ENCODE measurements around the gene ESYT3.
"Not testable (repeated sequence)": the region's sequence is repeated elsewhere in the genome, so short reads cannot be mapped to it uniquely, and the experiment has no call there.

The ESYT3 gene

DNA sequence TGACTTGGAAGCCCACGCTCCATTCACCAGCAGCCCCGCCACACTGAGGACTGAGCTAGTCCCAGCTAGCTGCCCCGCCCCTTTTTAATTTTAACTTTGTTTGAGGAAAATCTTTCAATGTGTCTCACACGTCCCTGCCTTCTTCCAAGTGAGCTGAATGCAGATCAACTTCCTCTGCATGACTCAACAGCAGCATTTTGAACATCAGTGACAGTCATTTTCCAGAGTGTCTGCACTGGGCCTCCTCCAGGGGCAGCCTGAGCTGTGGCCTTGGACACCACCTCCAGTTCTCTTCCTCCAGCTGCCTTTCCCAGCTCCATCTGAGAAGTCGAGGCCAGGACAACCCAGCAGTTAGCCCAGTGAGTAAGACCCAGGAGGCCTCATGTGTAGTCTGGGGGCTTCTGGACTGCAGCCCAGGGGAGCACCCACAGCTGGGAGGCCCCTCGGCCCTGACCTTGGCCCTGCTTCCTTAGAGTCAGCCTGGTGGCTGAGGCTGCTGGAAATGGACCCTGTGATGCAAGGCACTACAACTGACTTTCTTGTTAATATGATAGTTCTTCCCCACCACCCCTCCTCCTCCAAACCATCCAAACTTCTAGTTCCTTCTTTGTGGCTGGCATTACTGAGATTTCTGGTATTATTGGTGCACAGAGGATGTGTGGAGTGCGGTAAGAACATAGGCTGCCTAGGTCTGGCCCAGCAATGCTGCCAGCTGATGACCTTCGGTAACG lies 21.4 kb upstream of the ESYT3 start:
- no peak for DNase-seq

GRCh38 chr3:138416236-138416635 lies 18.2 kb upstream of the ESYT3 start:
- not testable (repeated sequence) for DNase-seq

- peak; percentile 68 for DNase-seq
Measured at GRCh38 chr3:138417559-138417982, 16.8 kb upstream of the ESYT3 start.

DNA sequence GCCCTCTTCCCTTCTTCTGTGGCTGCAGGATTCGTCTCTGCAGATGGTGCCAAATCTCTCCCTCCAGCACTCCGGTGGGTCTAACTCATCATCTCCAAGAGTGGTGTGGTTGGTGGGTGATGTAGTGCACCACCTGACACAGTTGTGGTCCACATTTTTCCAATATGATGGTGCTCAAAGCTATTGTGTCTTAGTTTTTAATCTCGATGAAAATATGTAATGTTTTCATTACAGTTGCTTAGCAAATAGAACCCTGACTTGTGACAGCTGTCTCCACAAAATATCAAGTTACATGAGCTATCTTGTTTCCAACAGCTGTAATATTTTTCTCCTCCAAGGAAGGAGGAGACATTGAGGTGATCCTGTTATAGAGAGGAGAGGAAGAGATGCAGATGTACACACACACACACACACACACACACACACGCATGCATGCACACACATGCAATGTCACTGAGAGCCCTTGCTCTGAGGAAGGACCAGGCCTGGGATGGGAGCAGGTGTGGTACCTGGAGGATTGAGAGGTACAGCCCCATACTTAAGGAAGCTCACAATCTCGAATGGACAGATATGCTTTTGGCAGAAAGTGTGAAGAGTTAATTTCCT lies 15.7 kb upstream of the ESYT3 start:
- no peak for DNase-seq

- no peak for DNase-seq
Measured at GRCh38 chr3:138423316-138423715, 11.1 kb upstream of the ESYT3 start.

GRCh38 chr3:138424323-138424722 lies 10.1 kb upstream of the ESYT3 start:
- no peak for DNase-seq

- DNase-seq = no peak
Measured at GRCh38 chr3:138426211-138426610, 8.2 kb upstream of the ESYT3 start.

DNA sequence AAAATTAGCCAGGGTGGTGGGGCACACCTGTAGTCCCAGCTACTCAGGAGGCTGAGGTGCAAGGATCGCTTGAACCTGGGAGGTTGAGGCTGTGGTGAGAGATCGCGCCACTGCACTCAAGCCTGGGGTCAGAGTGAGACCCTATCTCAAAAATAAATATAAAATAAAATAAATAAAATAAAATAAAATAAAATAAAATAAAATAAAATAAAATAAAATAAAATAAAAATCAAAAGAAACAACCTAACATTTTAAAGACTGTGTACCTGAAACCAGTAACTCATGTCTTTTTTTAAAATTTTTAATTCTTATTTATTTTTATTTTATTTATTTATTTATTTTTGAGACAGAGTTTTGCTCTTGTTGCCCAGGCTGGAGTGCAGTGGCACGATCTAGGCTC lies 7.7 kb upstream of the ESYT3 start:
- DNase-seq = not testable (repeated sequence)

DNA sequence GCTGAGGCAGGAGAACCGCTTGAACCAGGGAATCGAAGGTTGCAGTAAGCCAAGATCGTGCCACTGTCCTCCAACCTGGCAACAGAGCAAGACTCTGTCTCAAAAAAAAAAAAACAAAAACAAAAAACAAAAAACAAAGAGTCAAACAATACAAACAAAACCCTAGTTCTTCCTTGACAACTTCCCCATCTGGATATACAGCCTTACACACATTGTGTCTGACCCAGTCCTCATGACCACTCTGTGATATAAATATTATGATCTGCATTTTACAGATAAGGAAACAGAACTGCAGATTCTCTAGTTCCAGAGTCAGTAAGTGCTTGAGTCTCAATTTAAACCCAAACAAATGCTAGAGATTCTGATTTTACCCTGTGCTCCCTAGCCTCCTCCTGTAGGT lies 4.8 kb upstream of the ESYT3 start:
- no peak for DNase-seq

DNA sequence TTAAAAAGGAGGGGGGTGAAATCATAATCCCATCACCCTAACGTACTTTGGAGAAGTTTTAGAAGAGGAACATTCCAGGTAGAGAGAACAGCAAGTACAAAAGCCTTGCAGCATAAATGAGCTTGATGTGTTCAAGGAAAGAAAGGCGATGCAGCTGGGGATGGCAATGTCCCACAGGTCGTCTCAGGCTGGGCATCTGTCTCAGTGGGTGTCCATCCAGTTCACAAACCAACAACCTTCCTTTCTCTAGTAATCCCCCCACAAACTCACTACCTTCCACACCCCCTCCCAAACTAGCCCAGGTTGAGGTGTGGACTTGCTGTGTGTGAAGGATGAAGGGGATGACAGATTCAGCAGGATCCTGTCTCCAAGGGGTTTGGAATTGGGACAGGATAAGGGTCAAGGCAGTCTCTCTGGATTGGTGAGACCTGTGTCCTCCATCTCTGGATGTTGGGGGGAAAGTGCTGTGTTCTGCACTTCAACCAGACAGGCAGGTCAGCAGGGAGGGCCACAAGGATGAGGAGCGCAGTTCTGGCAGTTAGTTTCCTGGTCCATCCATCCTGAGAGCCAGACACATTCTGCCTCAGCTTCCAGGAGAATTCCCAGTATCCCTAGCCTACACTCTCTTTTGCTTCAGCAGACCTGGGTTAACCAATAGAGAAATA lies 1.7 kb upstream of the ESYT3 start:
- DNase-seq = no peak

DNA sequence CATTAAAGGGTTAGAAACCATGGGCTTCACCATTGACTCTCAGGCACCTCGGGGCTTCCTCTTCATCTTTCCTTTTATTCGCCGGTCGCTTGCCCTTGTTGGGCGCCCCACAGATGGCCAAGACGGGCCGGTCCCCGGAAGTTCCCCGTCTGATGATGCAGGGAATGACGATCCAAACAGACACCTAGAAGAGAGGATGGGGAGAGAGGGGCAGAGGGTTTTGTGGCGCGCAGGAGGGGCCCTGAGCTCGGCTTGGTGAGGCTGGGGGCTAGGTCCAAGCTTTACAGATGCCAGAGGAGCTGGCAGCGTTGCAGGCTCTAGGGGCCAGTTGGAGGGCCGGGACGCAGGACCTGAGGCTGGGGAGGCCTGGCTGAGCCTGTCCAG lies 532 bp upstream of the ESYT3 start:
- DNase-seq = no peak

- DNase-seq = no peak
Measured at GRCh38 chr3:138434875-138435772, 708 bp downstream of the ESYT3 start.

- DNase-seq = no peak
Measured at GRCh38 chr3:138435840-138436239, 1.4 kb downstream of the ESYT3 start.

- no peak for DNase-seq
Measured at GRCh38 chr3:138437281-138437680, 2.9 kb downstream of the ESYT3 start.

DNA sequence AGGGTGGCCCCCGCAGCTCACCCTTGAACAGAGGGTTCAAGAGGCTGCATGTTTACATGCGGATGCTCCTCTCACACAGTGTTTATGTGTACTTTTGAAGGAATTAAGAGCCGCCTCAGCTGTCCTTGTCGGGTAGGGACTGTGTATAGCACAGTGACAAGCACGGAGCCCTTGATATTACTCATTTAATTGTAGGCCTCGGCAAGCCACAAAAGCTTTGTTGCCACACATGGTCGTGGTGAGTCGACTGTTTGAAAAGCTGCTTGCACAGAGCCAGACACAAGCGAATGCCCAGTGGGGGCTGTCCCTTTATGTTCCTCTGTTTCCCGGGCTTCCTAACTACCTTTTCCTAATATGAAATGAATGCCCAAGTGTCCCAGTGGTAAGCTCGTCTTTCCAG lies 4.5 kb downstream of the ESYT3 start:
- no peak for DNase-seq

- DNase-seq = no peak
Measured at GRCh38 chr3:138439646-138440045, 5.2 kb downstream of the ESYT3 start.

- no peak for DNase-seq
Measured at GRCh38 chr3:138440121-138440521, 5.7 kb downstream of the ESYT3 start.

- no peak for DNase-seq
Measured at GRCh38 chr3:138440596-138440995, 6.2 kb downstream of the ESYT3 start.

DNA sequence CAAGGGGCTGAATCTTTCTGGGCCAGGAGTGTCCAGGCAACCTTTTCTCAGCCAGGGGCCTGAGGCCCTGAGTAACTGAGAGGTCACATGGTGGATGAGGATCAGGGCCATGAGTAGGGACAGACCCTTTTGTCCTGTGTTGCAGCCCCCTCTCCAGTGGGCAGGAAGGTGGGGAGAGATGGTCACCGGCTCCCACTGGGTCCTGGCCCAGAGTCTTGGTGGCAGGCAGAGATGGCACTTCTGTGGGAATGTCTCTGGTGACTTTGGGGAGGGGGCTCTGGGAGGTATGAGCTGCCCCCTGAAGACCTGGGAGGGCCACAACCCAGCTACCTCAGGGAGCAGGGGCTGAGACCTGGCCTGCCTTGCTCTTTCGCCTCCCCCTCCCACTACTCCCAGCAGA lies 6.8 kb downstream of the ESYT3 start:
- DNase-seq = no peak

DNA sequence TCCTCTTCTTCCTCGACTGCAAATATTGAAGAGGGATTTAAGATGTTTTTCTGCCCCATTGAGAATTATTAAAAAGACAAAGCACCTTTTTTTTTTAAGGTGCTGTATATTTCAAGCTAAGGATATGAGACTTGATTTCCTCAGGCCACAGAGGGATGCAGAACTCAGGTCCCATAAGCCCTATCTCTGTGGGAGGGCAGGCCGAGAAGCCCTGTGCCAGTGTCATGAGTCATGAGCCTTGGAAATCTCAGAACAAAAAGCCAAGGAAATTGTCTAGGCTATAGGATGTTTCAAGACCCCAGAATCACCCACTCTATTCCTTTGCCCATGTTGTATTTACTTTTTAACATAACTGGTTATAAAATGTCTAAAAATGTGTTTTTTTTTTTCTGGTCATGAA lies 7.3 kb downstream of the ESYT3 start:
- DNase-seq = no peak

GRCh38 chr3:138442433-138442832 lies 8.0 kb downstream of the ESYT3 start:
- DNase-seq = no peak

DNA sequence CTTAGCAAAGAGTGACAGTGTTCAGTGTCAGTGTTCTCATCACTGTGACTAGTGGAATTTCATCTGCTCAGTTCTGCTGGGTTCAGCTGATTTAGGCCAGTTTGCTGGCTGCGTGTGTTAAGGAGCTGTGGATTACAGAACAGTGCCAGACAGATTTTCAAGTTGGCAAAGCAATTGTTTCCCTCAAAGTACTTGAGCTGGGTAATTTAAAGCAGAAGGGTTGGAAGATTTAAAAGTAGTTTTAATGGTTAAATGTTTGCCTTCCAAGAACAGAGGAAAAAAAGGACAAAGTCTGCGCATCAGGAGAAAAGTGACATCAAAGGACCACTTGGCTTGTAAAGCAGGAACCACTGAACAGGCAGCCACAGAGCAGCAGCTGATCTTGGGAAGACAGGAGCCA lies 8.7 kb downstream of the ESYT3 start:
- DNase-seq = no peak
